ENCODE data around the gene AFDN. TPM values are rescaled to one million over a fixed set of nuclear protein-coding genes. Genes with fewer than 3 reads are reported as not detected.

AFDN gene
- total RNA-seq, 1 experiment from 2014 or later = 107 TPM

- H3K4me1 ChIP-seq (ENCODE audit: insufficient read depth, low read length, poor library complexity, severe bottlenecking) = peaks cover 67% of the 10 kb centered on the region
- H3K27me3 ChIP-seq (replicated peaks; ENCODE audit: insufficient read depth, low read depth, low read length, poor library complexity) = peaks cover 5% of the 10 kb centered on the region
- no peak for DNase-seq (ENCODE audit: low spot score)
- H3K4me3 ChIP-seq (ENCODE audit: low read depth, low read length, poor library complexity, severe bottlenecking) = no peak overlapping the region
- no peak overlapping the region for H3K27ac ChIP-seq (ENCODE audit: low read depth, low read length, poor library complexity, severe bottlenecking)
- TF ChIP-seq CTCF (conservative IDR thresholded peaks at IDR 0.05; ENCODE audit: low read depth, low read length) (no peak), EZH2 (IDR thresholded peaks at IDR 0.05; ENCODE audit: borderline replicate concordance, low read depth, low read length, poor library complexity, severe bottlenecking) (no peak)
- H3K9me3 ChIP-seq (ENCODE audit: low read depth, low read length, poor library complexity, severe bottlenecking) = no peaks in the 10 kb centered on the region
- POLR2A ChIA-PET (ENCODE audit: low non-redundant PET) = no interaction called here
- intact Hi-C loops (cut with micrococcal nuclease; ENCODE audit: unreplicated experiment) = no loop called here
- CTCF ChIA-PET = no interaction called here
- H3K36me3 ChIP-seq (ENCODE audit: insufficient read depth, low read length, poor library complexity, severe bottlenecking) = no peaks in the 10 kb centered on the region
- no TSS peak for BruUV-seq (replicated peaks)
Measured at GRCh38 chr6:167843023-167843422, 16.3 kb downstream of the AFDN start.

GRCh38 chr6:167845856-167846255 is 19.1 kb downstream of the AFDN start:
- ChIA-PET CTCF (no interaction called here), POLR2A (ENCODE audit: low non-redundant PET) (no interaction called here)
- H3K4me1 ChIP-seq (ENCODE audit: insufficient read depth, low read length, poor library complexity, severe bottlenecking) = peaks cover 62% of the 10 kb centered on the region
- H3K36me3 ChIP-seq (ENCODE audit: insufficient read depth, low read length, poor library complexity, severe bottlenecking) = no peaks in the 10 kb centered on the region
- intact Hi-C loops (cut with micrococcal nuclease; ENCODE audit: unreplicated experiment) = no loop called here
- TF ChIP-seq CTCF (conservative IDR thresholded peaks at IDR 0.05; ENCODE audit: low read depth, low read length) (no peak), EZH2 (IDR thresholded peaks at IDR 0.05; ENCODE audit: borderline replicate concordance, low read depth, low read length, poor library complexity, severe bottlenecking) (no peak)
- H3K27me3 ChIP-seq (replicated peaks; ENCODE audit: insufficient read depth, low read depth, low read length, poor library complexity) = peaks cover 5% of the 10 kb centered on the region
- DNase-seq (ENCODE audit: low spot score) = peak; percentile 45
- BruUV-seq (replicated peaks) = no TSS peak
- no peaks in the 10 kb centered on the region for H3K9me3 ChIP-seq (ENCODE audit: low read depth, low read length, poor library complexity, severe bottlenecking)
- H3K27ac ChIP-seq (ENCODE audit: low read depth, low read length, poor library complexity, severe bottlenecking) = no peak overlapping the region
- no peak overlapping the region for H3K4me3 ChIP-seq (ENCODE audit: low read depth, low read length, poor library complexity, severe bottlenecking)

- TF ChIP-seq CTCF (conservative IDR thresholded peaks at IDR 0.05; ENCODE audit: low read depth, low read length) (no peak), EZH2 (IDR thresholded peaks at IDR 0.05; ENCODE audit: borderline replicate concordance, low read depth, low read length, poor library complexity, severe bottlenecking) (no peak)
- intact Hi-C loops (cut with micrococcal nuclease; ENCODE audit: unreplicated experiment) = no loop called here
- Histone ChIP-seq H3K27me3 (replicated peaks; ENCODE audit: insufficient read depth, low read depth, low read length, poor library complexity) (no peaks in the 10 kb centered on the region), H3K27ac (ENCODE audit: low read depth, low read length, poor library complexity, severe bottlenecking) (no peak overlapping the region), H3K9me3 (ENCODE audit: low read depth, low read length, poor library complexity, severe bottlenecking) (no peaks in the 10 kb centered on the region), H3K36me3 (ENCODE audit: insufficient read depth, low read length, poor library complexity, severe bottlenecking) (no peaks in the 10 kb centered on the region), H3K4me1 (ENCODE audit: insufficient read depth, low read length, poor library complexity, severe bottlenecking) (peaks cover 65% of the 10 kb centered on the region), H3K4me3 (ENCODE audit: low read depth, low read length, poor library complexity, severe bottlenecking) (no peak overlapping the region)
- ChIA-PET POLR2A (ENCODE audit: low non-redundant PET) (interaction anchor here (0.6 kb wide), 1 partner anchor 16 kb away, joined by 3 read pairs; no protein-coding TSS in a partner anchor), CTCF (no interaction called here)
- BruUV-seq (replicated peaks) = no TSS peak
- no peak for DNase-seq (ENCODE audit: low spot score)
Measured at GRCh38 chr6:167846997-167847606, 20.4 kb downstream of the AFDN start.
